ENCODE measurements around the gene CHD9. TPM values are rescaled to one million over a fixed set of nuclear protein-coding genes. Genes with fewer than 3 reads are reported as not detected.
A peak's percentile ranks its signal among the peaks of the same experiment; 100 is the strongest.

CHD9 gene
- total RNA-seq, 1 donor from 2014 or later, result 34.1 TPM

DNA sequence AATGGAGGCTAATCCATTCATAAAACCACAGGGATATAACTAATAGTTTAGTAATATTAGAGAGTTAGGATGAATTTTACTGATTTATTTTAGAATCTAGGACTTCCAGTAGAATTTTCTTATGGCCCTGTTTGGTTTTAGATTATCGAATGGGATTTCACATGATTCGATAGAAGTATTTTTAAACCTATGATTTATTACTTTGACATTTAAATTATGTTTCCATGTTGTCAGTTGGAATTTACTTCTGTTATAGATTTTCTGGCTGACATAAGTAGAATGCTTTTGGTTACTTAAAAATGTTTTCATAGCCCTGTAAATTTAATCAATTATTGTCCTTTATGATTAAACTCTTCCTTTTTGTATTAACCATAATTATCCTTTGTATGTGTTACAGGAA, 158.8 kb downstream of the CHD9 start:
- Histone ChIP-seq H3K36me3 (ENCODE audit: control insufficient read depth, insufficient read depth, low read length) (no peaks in the 10 kb centered on the region), H3K27me3 (ENCODE audit: control insufficient read depth, insufficient read depth, low read length) (no peaks in the 10 kb centered on the region), H3K4me3 (ENCODE audit: low read depth, low read length) (no peak overlapping the region)
- no peak for DNase-seq (ENCODE audit: low read depth)
- no peak for TF ChIP-seq CTCF (IDR thresholded peaks at IDR 0.05; ENCODE audit: insufficient read depth, low read length, poor library complexity, severe bottlenecking)

- no peak for TF ChIP-seq CTCF (IDR thresholded peaks at IDR 0.05; ENCODE audit: insufficient read depth, low read length, poor library complexity, severe bottlenecking)
- Histone ChIP-seq H3K4me3 (ENCODE audit: low read depth, low read length) (no peak overlapping the region), H3K36me3 (ENCODE audit: control insufficient read depth, insufficient read depth, low read length) (no peaks in the 10 kb centered on the region), H3K27me3 (ENCODE audit: control insufficient read depth, insufficient read depth, low read length) (no peaks in the 10 kb centered on the region)
- DNase-seq (ENCODE audit: low read depth), result no peak
Observed at GRCh38 chr16:53216798-53217197, 162.0 kb downstream of the CHD9 start.

- no peaks in the 10 kb centered on the region for H3K27me3 ChIP-seq (ENCODE audit: control insufficient read depth, insufficient read depth, low read length)
- no peak for TF ChIP-seq CTCF (IDR thresholded peaks at IDR 0.05; ENCODE audit: insufficient read depth, low read length, poor library complexity, severe bottlenecking)
- no peaks in the 10 kb centered on the region for H3K36me3 ChIP-seq (ENCODE audit: control insufficient read depth, insufficient read depth, low read length)
- DNase-seq (ENCODE audit: low read depth), result no peak
- H3K4me3 ChIP-seq (ENCODE audit: low read depth, low read length), result no peak overlapping the region
Observed at GRCh38 chr16:53219371-53219770, 164.6 kb downstream of the CHD9 start.

GRCh38 chr16:53219795-53220454, 165.1 kb downstream of the CHD9 start:
- no peaks in the 10 kb centered on the region for H3K27me3 ChIP-seq (ENCODE audit: control insufficient read depth, insufficient read depth, low read length)
- H3K36me3 ChIP-seq (ENCODE audit: control insufficient read depth, insufficient read depth, low read length), result no peaks in the 10 kb centered on the region
- H3K4me3 ChIP-seq (ENCODE audit: low read depth, low read length), result no peak overlapping the region
- TF ChIP-seq CTCF (IDR thresholded peaks at IDR 0.05; ENCODE audit: insufficient read depth, low read length, poor library complexity, severe bottlenecking), result no peak
- no peak for DNase-seq (ENCODE audit: low read depth)

DNA sequence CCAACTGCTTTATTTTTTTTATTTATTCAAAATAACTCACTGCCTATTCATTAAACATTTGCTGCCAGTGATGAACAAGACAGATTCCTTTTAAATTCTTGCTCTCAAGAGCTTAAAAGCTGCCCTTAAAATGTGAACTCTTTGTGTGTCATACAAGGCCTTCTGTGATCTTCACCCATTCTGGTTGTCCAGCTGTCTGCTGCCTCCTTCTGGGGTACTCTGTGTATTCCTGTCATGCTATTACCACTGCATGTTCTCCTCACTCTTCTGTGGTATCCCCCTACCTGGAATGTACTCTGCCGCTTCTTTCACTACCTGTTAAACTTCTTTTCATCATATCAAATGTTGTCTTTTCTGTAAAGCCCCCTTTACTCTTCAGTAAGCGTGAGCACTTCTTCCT, 165.8 kb downstream of the CHD9 start:
- Histone ChIP-seq H3K36me3 (ENCODE audit: control insufficient read depth, insufficient read depth, low read length) (no peaks in the 10 kb centered on the region), H3K27me3 (ENCODE audit: control insufficient read depth, insufficient read depth, low read length) (no peaks in the 10 kb centered on the region), H3K4me3 (ENCODE audit: low read depth, low read length) (no peak overlapping the region)
- no peak for DNase-seq (ENCODE audit: low read depth)
- TF ChIP-seq CTCF (IDR thresholded peaks at IDR 0.05; ENCODE audit: insufficient read depth, low read length, poor library complexity, severe bottlenecking), result peak; percentile 18

GRCh38 chr16:53224951-53225533, 170.3 kb downstream of the CHD9 start:
- Histone ChIP-seq H3K27me3 (ENCODE audit: control insufficient read depth, insufficient read depth, low read length) (no peaks in the 10 kb centered on the region), H3K36me3 (ENCODE audit: control insufficient read depth, insufficient read depth, low read length) (no peaks in the 10 kb centered on the region), H3K4me3 (ENCODE audit: low read depth, low read length) (no peak overlapping the region)
- TF ChIP-seq CTCF (IDR thresholded peaks at IDR 0.05; ENCODE audit: insufficient read depth, low read length, poor library complexity, severe bottlenecking), result no peak
- no peak for DNase-seq (ENCODE audit: low read depth)
